PC-3 (cell line): Measurements from ENCODE around the gene GP9. TPM values are rescaled to one million over a fixed set of nuclear protein-coding genes. Genes with fewer than 3 reads are reported as not detected.

Experiments used
- ATAC-seq: fragments of 200-7000 bp; cut with Tn5 transposase; 2 replicates; pipeline ENCODE4 v1.9.1; 2020; ENCODE audit warnings: mild to moderate bottlenecking, moderate library complexity
- BruUV-seq: library from RNA; stranded (reverse); fragments of 400-500 nt; replicated peaks from 2 replicates; lab custom pipeline; 2021; lab: Mats Ljungman, UMichigan
- CTCF ChIA-PET: fragments of 300-600 bp; sonication (Branson Sonifier 250); formaldehyde crosslinking; loops from one replicate; lab custom pipeline; 2022; ENCODE audit warnings: antibody characterized with exemption; lab: Charles Lee
- POLR2A ChIA-PET: fragments of 300-600 bp; sonication (Branson Sonifier 250); formaldehyde crosslinking; loops from one replicate; lab custom pipeline; 2022; ENCODE audit warnings: antibody characterized with exemption; ENCODE audit not compliant: unreplicated experiment; lab: Charles Lee
- DNase-seq: peaks from one replicate; pipeline ENCODE4 v3.0.0-alpha.2; 2015
- H2AFZ ChIP-seq: fragments of 300-600 bp; sonication (generic); 2 replicates; pipeline ENCODE4 v1.6.0; 2016; ENCODE audit warnings: antibody characterized with exemption, low read length
- H3F3A ChIP-seq: fragments of 300-600 bp; sonication (generic); one replicate; pipeline ENCODE4 v1.6.0; 2017; ENCODE audit warnings: antibody characterized with exemption, low read length, control low read depth, mild to moderate bottlenecking; ENCODE audit not compliant: unreplicated experiment
- H3K27ac ChIP-seq: fragments of 300-600 bp; sonication (generic); 2 replicates; pipeline ENCODE4 v1.5.1; 2016; ENCODE audit warnings: mild to moderate bottlenecking, low read length
- H3K27me3 ChIP-seq: fragments of 300-600 bp; sonication (generic); 2 replicates; pipeline ENCODE4 v1.6.1; 2016; ENCODE audit warnings: low read length, mixed read lengths
- H3K36me3 ChIP-seq: fragments of 300-600 bp; sonication (generic); 2 replicates; pipeline ENCODE4 v1.6.1; 2016; ENCODE audit warnings: low read depth, mixed run types, low read length, mixed read lengths
- H3K4me1 ChIP-seq: fragments of 300-600 bp; sonication (generic); 2 replicates; pipeline ENCODE4 v1.5.1; 2016; ENCODE audit warnings: low read length; ENCODE audit not compliant: insufficient read depth
- H3K4me2 ChIP-seq: fragments of 300-600 bp; sonication (generic); 2 replicates; pipeline ENCODE4 v1.6.0; 2016; ENCODE audit warnings: low read length
- H3K4me3 ChIP-seq: fragments of 300-600 bp; sonication (generic); 2 replicates; pipeline ENCODE4 v1.5.1; 2016; ENCODE audit warnings: mild to moderate bottlenecking, low read length, mixed read lengths
- H3K79me2 ChIP-seq: fragments of 300-600 bp; sonication (generic); 2 replicates; pipeline ENCODE4 v1.6.1; 2017; ENCODE audit warnings: low read length, mixed read lengths
- H3K9ac ChIP-seq: fragments of 300-600 bp; sonication (generic); 2 replicates; pipeline ENCODE4 v1.6.0; 2016; ENCODE audit warnings: mild to moderate bottlenecking, low read length
- H3K9me2 ChIP-seq: fragments of 300-600 bp; sonication (generic); replicated peaks from 2 replicates; pipeline ENCODE4 v1.6.1; 2016; ENCODE audit warnings: mixed run types, low read length, mixed read lengths
- H3K9me3 ChIP-seq: fragments of 300-600 bp; sonication (generic); 2 replicates; pipeline ENCODE4 v1.6.1; 2016; ENCODE audit warnings: low read length, mixed read lengths
- H4K20me1 ChIP-seq: fragments of 300-600 bp; sonication (generic); 2 replicates; pipeline ENCODE4 v1.6.1; 2016; ENCODE audit warnings: low read length, mixed read lengths
- CTCF ChIP-seq: fragments of 300-600 bp; sonication (generic); conservative IDR thresholded peaks from 2 replicates; pipeline ENCODE4 v1.5.1; 2017; ENCODE audit warnings: antibody characterized with exemption, low read depth, mild to moderate bottlenecking, low read length
- EZH2 ChIP-seq: fragments of 300-600 bp; sonication (generic); IDR thresholded peaks from one replicate; pipeline ENCODE4 v1.6.1; 2017; ENCODE audit warnings: antibody characterized with exemption, mild to moderate bottlenecking, low read length; ENCODE audit not compliant: unreplicated experiment
- EZH2phosphoT487 ChIP-seq: fragments of 300-600 bp; sonication (generic); IDR thresholded peaks from 2 replicates; pipeline ENCODE4 v1.6.1; 2018; ENCODE audit warnings: mild to moderate bottlenecking, antibody characterized with exemption, low read length, borderline replicate concordance
- intact Hi-C: fragments of 100-400 bp; cut with micrococcal nuclease; formaldehyde crosslinking; loops from 2 replicates; pipeline ENCODE4 v1.9.0; 2023
- total RNA-seq: library from RNA; depleted of rRNA; stranded (reverse); fragments of >200 nt; gene quantifications from 2 replicates; pipeline ENCODE4 v1.2.3, GENCODE V29; 2014

The GP9 gene
- total RNA-seq, 1 experiment from 2014 or later, result not detected

GRCh38 chr3:129033151-129033550 is 27.4 kb upstream of the GP9 start:
- DNase-seq (no peak), ATAC-seq (no peak)
- no peak overlapping the region for H3K4me2 ChIP-seq
- ChIA-PET POLR2A (no interaction called here), CTCF (no interaction called here)
- no peaks in the 10 kb centered on the region for H3K79me2 ChIP-seq
- no peaks in the 10 kb centered on the region for H3K9me2 ChIP-seq
- TF ChIP-seq EZH2phosphoT487 (no peak), CTCF (no peak), EZH2 (no peak)
- H3K36me3 ChIP-seq, result no peaks in the 10 kb centered on the region
- no peaks in the 10 kb centered on the region for H3K27me3 ChIP-seq
- no peaks in the 10 kb centered on the region for H4K20me1 ChIP-seq
- no TSS peak for BruUV-seq
- intact Hi-C loops, result no loop called here
- H3K9ac ChIP-seq, result no peak overlapping the region
- H3K4me1 ChIP-seq, result no peaks in the 10 kb centered on the region
- no peak overlapping the region for H3K27ac ChIP-seq
- H2AFZ ChIP-seq, result no peak overlapping the region
- no peaks in the 10 kb centered on the region for H3K9me3 ChIP-seq
- no peak overlapping the region for H3K4me3 ChIP-seq
- no peaks in the 10 kb centered on the region for H3F3A ChIP-seq

- TF ChIP-seq EZH2, result no peak
- TF ChIP-seq EZH2phosphoT487, result no peak
- no peak for TF ChIP-seq CTCF
- H2AFZ ChIP-seq, result no peak overlapping the region
- no peaks in the 10 kb centered on the region for H3K27me3 ChIP-seq
- no peak overlapping the region for H3K9ac ChIP-seq
- H3K79me2 ChIP-seq, result no peaks in the 10 kb centered on the region
- H4K20me1 ChIP-seq, result no peaks in the 10 kb centered on the region
- no peaks in the 10 kb centered on the region for H3K4me1 ChIP-seq
- POLR2A ChIA-PET, result no interaction called here
- no peaks in the 10 kb centered on the region for H3F3A ChIP-seq
- H3K4me2 ChIP-seq, result no peak overlapping the region
- no peaks in the 10 kb centered on the region for H3K9me3 ChIP-seq
- H3K27ac ChIP-seq, result no peak overlapping the region
- no TSS peak for BruUV-seq
- CTCF ChIA-PET, result no interaction called here
- H3K36me3 ChIP-seq, result no peaks in the 10 kb centered on the region
- no peak overlapping the region for H3K4me3 ChIP-seq
- no peak for ATAC-seq
- no peaks in the 10 kb centered on the region for H3K9me2 ChIP-seq
- no peak for DNase-seq
- intact Hi-C loops, result no loop called here
These were observed 26.8 kb upstream of the GP9 start for GRCh38 chr3:129033633-129034321.

GRCh38 chr3:129034642-129035041 is 25.9 kb upstream of the GP9 start:
- no peak for TF ChIP-seq CTCF
- no peak for TF ChIP-seq EZH2phosphoT487
- no peak for TF ChIP-seq EZH2
- Histone ChIP-seq H3F3A (no peaks in the 10 kb centered on the region), H2AFZ (no peak overlapping the region), H3K27ac (no peak overlapping the region), H3K9me2 (no peaks in the 10 kb centered on the region), H4K20me1 (no peaks in the 10 kb centered on the region), H3K9ac (no peak overlapping the region), H3K4me3 (no peak overlapping the region), H3K36me3 (no peaks in the 10 kb centered on the region), H3K4me2 (no peak overlapping the region), H3K9me3 (no peaks in the 10 kb centered on the region), H3K27me3 (no peaks in the 10 kb centered on the region), H3K79me2 (no peaks in the 10 kb centered on the region), H3K4me1 (no peaks in the 10 kb centered on the region)
- ChIA-PET CTCF (no interaction called here), POLR2A (no interaction called here)
- intact Hi-C loops, result no loop called here
- no peak for DNase-seq
- no TSS peak for BruUV-seq
- no peak for ATAC-seq
